GM21381 (cell line): ENCODE data around the gene PDZD2.

Source experiments
- ATAC-seq: cut with Tn5 transposase; IDR thresholded peaks from one replicate; pipeline ENCODE4 v1.9.1; 2021; ENCODE audit warnings: mild to moderate bottlenecking, moderate library complexity; ENCODE audit not compliant: unreplicated experiment

The PDZD2 gene

GRCh38 chr5:31859096-31859495 lies 220.2 kb downstream of the PDZD2 start:
- ATAC-seq = no peak

- no peak for ATAC-seq
These were observed 221.3 kb downstream of the PDZD2 start for GRCh38 chr5:31860278-31860677.

- ATAC-seq = no peak
These were observed 221.9 kb downstream of the PDZD2 start for GRCh38 chr5:31860726-31861433.

GRCh38 chr5:31861601-31862000 lies 222.7 kb downstream of the PDZD2 start:
- ATAC-seq = no peak

GRCh38 chr5:31863991-31864411 lies 225.1 kb downstream of the PDZD2 start:
- ATAC-seq = no peak

- no peak for ATAC-seq
These were observed 227.2 kb downstream of the PDZD2 start for GRCh38 chr5:31866166-31866565.

- no peak for ATAC-seq
These were observed 228.3 kb downstream of the PDZD2 start for GRCh38 chr5:31867219-31867618.

GRCh38 chr5:31880449-31880848 lies 241.5 kb downstream of the PDZD2 start:
- ATAC-seq = no peak

GRCh38 chr5:31884896-31885295 lies 246.0 kb downstream of the PDZD2 start:
- ATAC-seq = no peak

- ATAC-seq = no peak
These were observed 247.3 kb downstream of the PDZD2 start for GRCh38 chr5:31886206-31886605.

GRCh38 chr5:31887556-31887955 lies 248.6 kb downstream of the PDZD2 start:
- ATAC-seq = no peak

- no peak for ATAC-seq
These were observed 249.6 kb downstream of the PDZD2 start for GRCh38 chr5:31888564-31888963.

- ATAC-seq = no peak
These were observed 250.2 kb downstream of the PDZD2 start for GRCh38 chr5:31889001-31889561.

- ATAC-seq = no peak
These were observed 251.1 kb downstream of the PDZD2 start for GRCh38 chr5:31890046-31890445.

GRCh38 chr5:31894141-31894540 lies 255.2 kb downstream of the PDZD2 start:
- no peak for ATAC-seq

GRCh38 chr5:31895199-31895820 lies 256.4 kb downstream of the PDZD2 start:
- no peak for ATAC-seq

GRCh38 chr5:31898036-31898632 lies 259.2 kb downstream of the PDZD2 start:
- ATAC-seq = no peak

- no peak for ATAC-seq
These were observed 261.4 kb downstream of the PDZD2 start for GRCh38 chr5:31900296-31900865.

GRCh38 chr5:31901807-31902530 lies 263.0 kb downstream of the PDZD2 start:
- ATAC-seq = no peak

- no peak for ATAC-seq
These were observed 269.5 kb downstream of the PDZD2 start for GRCh38 chr5:31908396-31908795.

GRCh38 chr5:31909073-31909472 lies 270.1 kb downstream of the PDZD2 start:
- no peak for ATAC-seq
